Stimulated activated CD8-positive, alpha-beta memory T cell treated with anti-CD3 and anti-CD28 coated beads, Interleukin-4, amount 100 ng/mL, for 4 hours (primary cell): ENCODE measurements around the gene TAT.
"Not testable (repeated sequence)": the region's sequence is repeated elsewhere in the genome, so short reads cannot be mapped to it uniquely, and the experiment has no call there.

ENCODE experiments used
- DNase-seq, 2 donors: peaks; one replicate each; pipeline ENCODE4 v3.0.0-alpha.2; 2020; ENCODE audit warnings: low read depth in 2 of 2, low spot score in 1 of 2

Gene TAT

DNA sequence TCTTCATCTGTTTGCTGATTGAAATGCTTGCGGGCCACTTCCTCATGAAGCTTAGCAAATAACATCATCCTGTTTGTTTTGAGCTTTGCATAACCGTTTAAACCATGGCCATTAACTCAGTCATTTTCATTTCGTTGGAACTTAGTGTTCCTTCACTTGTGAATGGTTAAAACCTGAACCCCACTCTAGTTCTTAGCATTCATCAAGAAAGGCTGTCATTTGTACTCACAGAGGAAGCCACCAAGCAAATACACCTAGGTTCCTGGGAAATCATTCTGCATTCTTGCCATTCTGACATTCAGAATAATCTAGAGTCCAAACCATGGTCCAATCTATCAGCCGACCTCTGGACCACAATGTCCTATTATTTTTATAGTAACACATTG lies 8.4 kb upstream of the TAT start:
- DNase-seq: no peak

DNA sequence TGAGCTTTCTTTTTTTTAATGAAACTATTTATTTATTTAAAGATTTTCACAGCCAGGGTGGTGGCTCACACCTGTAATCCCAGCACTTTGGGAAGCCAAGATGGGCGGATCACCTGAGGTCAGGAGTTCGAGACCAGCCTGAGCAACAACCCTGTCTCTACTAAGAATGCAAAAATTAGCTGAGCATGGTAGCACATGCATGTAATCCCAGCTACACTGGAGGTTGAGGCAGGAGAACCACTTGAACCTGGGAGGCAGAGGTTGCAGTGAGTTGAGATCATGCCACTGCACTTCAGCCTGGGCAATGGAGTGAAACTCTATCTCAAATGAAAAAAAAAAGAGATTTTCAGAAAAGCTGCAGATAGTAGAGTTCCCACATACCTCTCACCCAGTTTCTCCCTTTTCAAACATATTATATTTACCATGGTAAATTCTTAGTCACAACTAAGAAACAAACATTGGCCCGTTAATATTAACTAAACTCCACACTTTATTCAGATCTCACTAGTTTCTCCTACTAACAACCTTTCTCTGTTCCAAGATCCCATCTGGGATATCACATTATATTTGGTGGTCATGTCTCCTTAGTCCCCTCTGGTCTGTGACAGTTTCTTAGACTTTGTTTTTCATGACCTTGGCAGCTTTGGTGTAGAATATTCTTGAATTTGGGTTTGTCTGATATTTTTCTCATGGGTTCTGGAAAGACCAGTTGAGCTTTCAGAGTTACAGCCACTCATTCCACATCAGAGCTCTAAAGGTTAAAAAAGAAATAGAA lies 7.8 kb upstream of the TAT start:
- no peak for DNase-seq

DNA sequence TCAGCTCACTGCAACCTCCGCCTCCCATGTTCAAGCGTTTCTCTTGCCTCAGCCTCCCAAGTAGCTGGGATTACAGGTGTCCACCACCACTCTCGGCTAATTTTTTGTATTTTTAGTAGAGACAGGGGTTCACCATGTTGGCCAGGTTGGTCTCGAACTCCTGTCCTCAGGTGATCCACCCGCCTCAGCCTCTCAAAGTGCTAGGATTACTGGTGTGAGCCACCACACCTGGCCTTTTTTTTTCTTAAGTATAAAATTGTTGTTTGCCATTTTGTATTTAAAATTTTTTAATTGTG lies 5.6 kb upstream of the TAT start:
- not testable (repeated sequence) for DNase-seq

DNA sequence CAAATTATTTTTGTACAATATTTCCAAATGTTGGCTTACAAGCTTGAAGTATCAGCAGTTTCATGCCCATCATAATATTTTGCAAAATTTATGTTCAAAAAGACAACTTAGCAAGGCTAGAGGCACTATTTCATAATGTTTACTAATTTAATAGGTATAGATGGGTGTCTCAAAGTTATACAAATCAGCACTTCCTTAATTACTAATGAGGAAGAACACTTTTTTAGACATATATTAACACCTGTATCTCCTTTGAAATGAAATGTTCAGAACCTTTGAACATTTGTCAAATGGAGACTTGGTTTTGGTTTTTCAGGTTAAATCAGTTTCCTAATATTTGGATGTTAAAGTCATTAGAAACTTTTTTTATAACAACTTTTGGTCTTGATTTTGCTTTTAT lies 2.2 kb downstream of the TAT start:
- DNase-seq: no peak

DNA sequence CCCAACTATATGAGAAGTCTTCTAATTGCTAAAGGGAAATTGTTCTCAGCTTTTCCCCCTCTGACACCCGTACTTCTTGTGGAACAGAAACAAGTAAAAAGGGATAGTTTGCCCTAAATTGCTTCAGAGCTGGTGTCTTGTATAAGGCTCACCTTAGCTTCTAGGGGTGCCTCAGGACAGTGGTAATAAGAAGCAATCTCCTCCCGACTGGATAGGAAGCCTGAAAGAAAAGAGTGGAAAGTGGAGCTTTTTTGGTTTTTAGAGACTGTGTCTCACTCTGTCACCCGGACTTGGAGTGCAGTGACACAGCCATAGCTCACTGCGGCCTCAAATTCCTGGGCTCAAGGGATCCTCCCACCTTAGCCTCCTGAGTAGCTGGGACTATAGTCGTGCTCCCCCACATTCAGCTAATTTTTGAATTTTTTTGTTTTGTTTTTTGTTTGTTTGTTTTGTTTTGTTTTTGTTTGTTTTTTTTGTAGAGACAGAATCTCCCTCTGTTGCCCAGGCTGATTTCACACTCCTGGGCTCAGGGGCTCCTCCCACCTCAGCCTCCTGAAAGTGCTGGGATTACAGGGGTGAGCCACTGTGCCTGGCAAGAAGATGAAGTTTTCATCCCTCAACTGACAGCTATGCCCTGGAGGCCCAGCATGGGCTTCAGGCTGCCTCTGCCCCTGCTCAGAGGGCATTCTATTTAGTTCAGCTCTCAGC lies 3.4 kb downstream of the TAT start:
- no peak for DNase-seq

DNA sequence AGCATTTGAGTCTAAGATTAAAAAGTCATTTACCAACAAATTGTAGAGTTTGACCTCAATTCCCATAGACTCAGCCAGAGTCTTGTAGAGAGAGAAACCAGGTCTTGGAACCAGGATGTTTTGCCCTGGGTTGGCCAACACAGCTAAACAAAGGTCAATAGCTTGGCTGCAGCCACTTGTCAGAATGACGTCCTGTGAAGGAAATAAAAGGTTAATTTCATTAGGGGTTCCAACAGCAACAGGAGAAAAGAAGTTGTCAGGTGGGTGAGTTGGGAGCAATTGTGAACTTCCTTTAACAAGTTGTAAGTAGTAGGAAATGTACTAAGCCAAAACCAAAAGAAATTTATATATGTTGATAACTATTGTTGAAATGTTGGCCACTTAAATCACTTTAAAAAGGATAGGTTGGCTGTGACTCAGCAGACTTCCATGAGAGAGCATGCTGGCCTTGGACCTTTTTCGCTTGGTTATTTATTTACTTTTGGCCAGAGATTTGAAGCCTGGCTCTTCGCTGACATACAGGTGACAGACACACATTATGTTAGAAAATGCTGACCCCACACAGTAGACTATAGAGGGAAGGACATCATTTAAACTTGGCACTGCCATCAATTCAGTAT lies 4.3 kb downstream of the TAT start:
- no peak for DNase-seq

DNA sequence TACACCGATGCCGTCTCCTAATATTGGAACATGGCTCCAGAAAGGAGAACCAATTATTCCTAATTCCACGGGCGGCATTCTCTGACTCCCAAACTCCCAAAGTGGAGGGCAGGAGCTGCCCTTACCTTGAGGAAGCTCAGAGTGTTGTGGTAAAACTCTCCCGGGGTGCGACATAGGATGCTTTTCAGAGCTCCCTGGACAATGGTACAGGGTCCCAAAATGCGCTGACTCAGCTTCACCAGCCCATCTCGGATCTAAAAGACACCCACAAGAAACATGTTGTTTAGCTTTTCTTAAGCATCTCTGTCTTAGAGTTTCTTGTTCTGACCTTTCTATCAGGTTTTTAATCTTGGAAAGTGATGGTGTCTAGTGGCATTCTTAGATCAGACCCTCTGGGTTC lies 6.7 kb downstream of the TAT start:
- no peak for DNase-seq

DNA sequence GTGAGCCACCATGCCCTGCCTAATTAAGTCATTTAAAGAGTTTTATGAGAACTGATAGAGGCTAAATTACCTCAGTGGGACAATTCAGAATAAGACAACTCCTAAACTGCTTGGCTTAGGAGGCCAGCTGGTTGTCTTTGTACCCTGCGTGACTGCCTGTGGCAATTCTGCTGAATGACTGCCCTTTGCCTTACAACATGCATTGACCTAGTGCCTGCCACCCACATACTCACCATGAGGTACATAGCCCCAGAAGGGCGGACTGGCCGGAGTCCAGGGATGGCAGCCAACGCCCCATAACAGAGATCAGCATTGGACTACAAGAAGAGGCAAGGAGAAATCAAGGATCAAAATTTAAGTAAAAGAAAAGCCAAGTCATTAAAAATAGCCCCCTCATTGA lies 7.3 kb downstream of the TAT start:
- no peak for DNase-seq

DNA sequence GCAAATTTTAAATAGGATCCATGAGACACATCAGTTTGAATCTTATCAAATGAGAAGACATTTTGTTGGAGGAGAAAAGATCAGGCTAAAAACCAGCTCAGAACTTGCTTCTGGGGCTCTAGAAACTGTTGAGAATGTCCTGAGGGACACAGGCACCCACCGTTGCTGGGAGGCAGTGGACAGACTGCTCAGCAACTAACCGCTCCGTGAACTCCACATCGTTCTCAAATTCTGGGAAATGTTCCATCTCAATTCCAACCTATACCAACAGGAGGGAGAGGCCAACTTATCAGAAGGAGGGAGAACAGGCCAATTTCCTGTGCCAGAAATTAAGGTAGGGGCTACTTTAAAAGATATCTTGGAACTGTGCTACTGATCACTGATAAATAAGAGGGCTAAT lies 8.3 kb downstream of the TAT start:
- no peak for DNase-seq

DNA sequence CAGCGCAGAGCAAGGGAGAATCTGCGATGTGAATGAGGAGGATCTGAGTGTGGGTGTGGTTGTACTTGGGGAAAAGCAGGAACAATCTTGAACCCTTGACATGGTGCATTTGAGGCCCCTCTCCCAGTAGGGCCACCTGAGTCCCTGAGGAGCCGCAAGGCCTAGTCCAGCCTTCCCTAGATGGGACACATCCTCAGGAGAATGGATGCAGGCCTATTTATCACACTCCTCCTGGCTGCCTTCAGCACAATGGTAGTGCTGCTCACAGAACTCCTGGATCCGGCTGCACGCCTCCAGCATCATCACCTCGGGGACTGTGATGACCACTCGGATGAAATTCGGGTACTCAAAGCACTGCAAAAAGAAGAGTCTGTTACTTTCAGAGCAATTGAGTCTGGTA lies 9.0 kb downstream of the TAT start:
- DNase-seq: no peak

DNA sequence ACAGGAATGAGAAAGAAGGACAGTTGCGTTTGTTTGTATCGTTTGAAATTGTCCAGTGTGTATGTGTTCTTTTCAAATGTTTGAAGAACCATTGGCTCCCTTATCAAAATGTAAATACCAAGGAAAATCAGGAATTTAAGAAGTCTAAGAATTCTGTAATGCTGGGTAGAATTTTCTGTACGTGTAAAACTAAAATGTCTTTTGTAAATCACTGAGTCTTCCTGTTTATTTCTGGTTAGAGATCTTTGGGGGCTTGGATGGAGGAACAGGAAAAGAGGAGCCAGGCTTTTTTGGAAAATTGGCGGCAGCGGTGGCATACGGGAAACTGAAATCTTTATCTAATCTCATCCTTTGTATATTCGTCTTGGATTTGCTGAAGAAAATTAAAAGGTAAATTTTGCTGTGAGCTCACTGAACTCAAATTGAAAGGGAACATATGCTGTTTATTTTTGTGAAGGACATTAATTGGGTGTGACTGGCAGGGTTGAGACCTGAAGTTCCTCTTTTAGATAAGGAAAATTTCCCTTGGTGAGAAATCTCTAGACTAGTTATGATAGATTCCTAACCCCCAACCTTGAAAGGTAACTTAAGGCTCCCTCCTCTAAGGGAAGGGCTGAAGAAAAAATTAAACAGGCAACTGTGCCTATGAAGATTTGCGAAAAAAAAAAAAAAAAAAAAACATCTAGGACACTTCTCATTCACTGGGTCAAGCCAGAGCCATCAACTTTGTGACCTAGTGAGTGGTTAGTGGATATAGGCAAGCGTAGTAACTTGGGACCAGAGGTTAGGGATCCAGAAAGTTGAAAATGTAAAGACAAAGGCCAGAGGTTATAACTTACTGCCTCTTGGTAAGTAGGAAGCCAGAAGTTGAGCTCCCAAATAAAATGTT lies 10.8 kb downstream of the TAT start:
- DNase-seq: no peak

DNA sequence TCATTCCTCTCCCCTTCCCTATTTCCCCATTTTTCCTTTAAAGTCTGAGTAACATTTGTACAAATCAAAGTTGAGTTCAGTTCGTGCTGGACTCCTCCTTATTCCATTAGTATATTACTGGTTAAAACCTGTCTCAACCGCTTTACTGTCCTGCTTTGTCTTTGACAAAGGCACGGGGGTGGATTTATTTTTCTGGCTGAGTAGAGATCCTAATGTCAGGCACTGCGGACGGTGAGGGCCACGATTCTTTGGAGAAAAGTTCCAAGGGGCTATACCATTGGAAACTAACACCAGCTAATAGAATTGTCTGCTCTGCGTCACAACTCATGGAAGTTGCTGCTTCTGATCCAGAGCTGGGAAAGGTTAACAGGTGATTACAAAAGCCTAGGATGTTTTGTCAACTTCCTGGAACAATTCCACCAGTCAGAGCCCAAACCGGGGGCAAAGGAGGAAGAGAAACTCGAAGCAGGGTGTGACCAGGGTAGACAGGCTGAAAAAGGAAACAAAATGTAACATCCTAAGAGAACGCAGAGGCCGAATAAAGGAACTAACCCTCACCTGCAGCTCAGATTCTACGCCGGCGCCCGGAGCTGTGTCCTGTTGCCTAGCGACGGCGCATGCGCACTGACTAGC lies 12.4 kb downstream of the TAT start:
- no peak for DNase-seq

DNA sequence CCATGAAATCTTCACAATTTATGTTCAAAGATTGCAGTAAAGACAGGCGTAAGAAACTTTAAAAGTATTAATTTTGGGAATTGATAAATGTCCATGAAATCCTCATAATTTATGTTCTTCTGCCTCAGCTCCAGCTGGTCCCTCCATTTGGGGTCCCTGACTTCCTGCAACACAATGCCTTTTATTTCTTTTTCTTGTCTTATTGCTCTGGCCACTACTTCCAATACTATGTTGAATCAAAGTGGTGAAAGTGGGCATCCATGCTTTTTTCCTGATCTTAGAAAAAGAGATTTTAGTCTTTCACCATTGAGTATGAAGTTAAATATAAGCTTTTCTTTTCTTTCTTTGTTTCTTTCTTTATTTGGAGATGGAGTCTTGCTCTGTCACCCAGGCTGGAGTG lies 14.3 kb downstream of the TAT start:
- no peak for DNase-seq

DNA sequence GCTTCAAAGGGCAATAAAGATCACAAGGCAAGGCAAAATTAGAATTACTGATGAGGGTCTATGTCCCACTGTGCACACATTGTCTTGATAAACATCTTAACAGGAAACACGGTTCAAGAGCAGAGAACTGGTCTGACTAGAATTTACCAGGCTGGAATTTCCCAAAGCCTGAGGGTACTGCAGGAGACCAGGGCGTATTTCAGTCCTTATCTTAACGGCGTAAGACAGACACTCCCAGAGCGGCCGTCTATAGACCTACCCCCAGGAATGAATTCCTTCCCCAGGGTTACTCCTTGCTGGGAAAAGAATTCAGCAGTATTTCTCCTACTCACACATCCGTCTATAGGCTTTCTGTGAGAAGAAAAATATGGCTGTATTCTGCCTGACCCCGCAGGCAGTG lies 15.0 kb downstream of the TAT start:
- not testable (repeated sequence) for DNase-seq

DNA sequence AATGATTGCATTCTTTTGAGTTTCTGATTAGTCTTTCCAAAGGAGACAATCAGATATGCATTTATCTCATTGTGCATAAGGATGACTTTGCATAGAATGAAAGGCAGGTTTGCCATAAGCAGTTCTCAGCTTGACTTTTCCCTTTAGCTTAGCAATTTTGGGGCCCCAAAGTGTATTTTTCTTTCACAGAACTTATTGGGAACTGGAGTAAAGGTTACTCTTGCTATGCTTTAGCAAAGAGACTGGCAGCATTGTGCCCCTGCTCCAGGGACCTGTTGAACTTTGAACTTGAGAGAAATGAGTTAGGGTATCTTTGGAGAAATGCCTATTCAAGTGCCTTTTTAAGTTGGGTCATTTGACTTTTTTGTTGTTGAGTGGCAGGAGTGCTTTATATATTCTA lies 17.0 kb downstream of the TAT start:
- no peak for DNase-seq

DNA sequence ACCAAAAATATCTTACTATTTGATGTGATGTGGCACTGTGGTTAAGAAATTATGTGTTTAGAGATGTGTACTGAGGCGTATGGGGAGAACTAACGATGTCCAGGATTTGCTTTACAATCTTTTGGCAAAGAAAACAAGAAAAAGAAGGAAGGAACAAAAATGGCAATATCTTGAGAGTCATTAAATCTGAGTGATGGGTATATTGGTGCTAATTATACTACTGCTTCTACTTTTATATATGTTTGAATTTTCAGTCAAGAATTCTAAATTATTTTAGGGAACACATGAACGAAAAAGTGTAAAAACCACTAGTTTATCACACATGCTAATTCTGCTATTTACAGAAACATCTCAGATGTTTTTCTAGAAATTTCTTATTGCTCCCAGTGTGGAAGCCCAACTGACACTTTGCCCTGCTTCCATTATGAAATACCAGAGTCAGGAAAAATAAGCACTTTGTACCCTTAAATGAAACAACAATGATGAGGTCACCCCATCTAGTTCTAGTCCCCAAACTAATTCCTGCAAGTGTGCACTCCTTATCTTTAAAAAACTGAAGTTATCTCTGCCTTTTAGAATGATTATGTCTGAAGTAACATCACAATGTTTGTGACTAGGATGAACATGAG lies 18.8 kb downstream of the TAT start:
- no peak for DNase-seq

DNA sequence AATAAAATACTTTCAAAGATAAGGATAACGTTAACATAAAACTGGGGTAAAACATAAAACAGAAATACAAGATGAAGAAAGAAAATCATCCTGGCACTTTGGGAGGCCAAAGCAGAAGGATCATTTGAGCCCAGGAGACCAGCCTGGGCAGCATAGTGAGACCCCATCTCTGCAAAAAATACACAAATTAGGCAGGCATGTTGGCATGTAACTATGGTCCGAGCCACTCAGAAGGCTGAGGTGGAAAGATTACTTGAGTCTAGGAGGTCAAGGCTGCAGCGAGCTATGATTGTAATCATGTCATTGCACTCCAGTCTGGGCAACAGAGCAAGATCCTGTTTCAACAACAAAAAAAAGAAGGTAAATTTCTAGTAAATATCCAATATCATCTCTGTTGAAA lies 19.6 kb downstream of the TAT start:
- DNase-seq: no peak

DNA sequence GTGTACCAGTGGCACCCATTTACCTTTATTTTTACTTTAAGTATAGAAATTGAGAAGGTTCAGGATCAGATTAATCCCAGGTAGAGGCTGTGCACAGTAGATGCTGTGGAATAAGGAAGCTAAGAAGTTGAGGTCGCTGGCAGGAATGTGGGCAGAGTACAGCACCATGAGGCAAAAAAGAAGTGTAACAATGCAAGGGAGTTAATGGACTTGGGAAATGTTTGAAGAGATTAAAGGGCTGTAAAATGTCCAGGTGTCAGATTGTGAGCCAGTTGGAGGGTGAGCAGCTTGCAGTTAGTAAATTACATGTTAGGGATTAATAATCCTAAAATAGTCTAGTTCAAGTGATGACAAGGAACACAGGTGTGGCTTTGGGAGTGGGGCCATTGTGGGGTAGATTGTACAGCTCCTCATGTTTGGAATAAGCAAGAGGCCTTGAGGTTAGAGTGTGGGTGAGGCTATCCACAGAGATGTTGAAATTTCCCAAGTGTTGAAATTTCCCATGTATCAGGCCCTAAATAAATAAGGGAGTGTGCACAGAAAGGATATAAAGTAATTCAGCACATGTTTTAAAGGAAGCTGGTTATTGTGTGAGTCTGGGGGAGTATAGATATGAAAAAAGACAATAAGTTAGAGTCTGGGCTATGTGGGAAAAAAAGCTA lies 21.5 kb downstream of the TAT start:
- DNase-seq: no peak

DNA sequence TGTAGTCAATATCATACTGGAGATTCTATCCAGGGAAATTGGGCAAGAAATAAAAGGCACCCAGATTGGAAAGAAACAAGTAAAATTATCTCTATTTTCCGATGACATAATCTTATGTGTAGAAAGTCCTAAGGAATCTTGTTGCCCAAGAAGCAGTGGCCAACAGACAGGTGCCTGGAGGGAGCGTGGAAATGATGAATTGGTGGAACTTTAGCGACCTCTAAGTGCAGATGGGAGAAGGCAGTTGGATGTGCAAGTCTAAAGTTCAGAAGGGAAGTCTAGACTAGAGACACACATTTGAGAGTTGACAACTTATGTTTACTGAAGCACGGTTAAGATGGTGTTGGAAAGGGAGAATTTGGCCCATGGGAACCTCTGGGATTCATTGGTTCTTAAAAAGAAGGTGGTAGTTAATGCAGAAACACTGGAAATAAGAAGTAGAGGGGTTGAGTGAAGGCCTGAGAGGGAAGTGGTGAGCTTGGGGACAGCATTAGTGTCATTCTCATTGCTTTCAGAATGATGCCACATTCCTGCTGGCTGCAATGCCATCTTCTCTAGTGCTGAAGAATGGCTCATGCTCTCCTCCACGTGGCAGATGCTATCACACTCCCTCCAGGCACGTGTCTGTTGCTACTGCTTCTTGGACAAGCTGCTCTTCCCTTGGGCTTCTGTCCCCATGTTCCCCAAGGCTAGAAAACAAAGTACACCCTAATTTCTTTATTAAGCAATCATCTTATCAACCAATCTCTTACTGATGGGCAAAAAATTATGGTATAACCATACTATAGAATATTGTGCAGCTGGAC lies 24.0 kb downstream of the TAT start:
- DNase-seq: no peak
